ENCODE results near the gene EIF4E1B.

The EIF4E1B gene

GRCh38 chr5:176664479-176664878 lies 34.0 kb downstream of the EIF4E1B start:
- DNase-seq (ENCODE audit: low spot score): no peak

- DNase-seq (ENCODE audit: low spot score): no peak
Observed at GRCh38 chr5:176664886-176665285, 34.4 kb downstream of the EIF4E1B start.

- no peak for DNase-seq (ENCODE audit: low spot score)
Observed at GRCh38 chr5:176665517-176665916, 35.0 kb downstream of the EIF4E1B start.

GRCh38 chr5:176667637-176668036 lies 37.2 kb downstream of the EIF4E1B start:
- DNase-seq (ENCODE audit: low spot score): no peak

- DNase-seq (ENCODE audit: low spot score): no peak
Observed at GRCh38 chr5:176670449-176670848, 40.0 kb downstream of the EIF4E1B start.

GRCh38 chr5:176671399-176671798 lies 40.9 kb downstream of the EIF4E1B start:
- DNase-seq (ENCODE audit: low spot score): no peak

GRCh38 chr5:176671890-176672747 lies 41.6 kb downstream of the EIF4E1B start:
- no peak for DNase-seq (ENCODE audit: low spot score)

- DNase-seq (ENCODE audit: low spot score): no peak
Observed at GRCh38 chr5:176673651-176674583, 43.4 kb downstream of the EIF4E1B start.

- DNase-seq (ENCODE audit: low spot score): no peak
Observed at GRCh38 chr5:176674799-176675198, 44.3 kb downstream of the EIF4E1B start.

- DNase-seq (ENCODE audit: low spot score): peak; percentile 59
Observed at GRCh38 chr5:176675676-176676360, 45.3 kb downstream of the EIF4E1B start.

- DNase-seq (ENCODE audit: low spot score): no peak
Observed at GRCh38 chr5:176676361-176676824, 45.9 kb downstream of the EIF4E1B start.

- DNase-seq (ENCODE audit: low spot score): no peak
Observed at GRCh38 chr5:176677209-176677939, 46.9 kb downstream of the EIF4E1B start.

GRCh38 chr5:176678584-176678983 lies 48.1 kb downstream of the EIF4E1B start:
- no peak for DNase-seq (ENCODE audit: low spot score)

- DNase-seq (ENCODE audit: low spot score): no peak
Observed at GRCh38 chr5:176679365-176680225, 49.1 kb downstream of the EIF4E1B start.

GRCh38 chr5:176680226-176680563 lies 49.7 kb downstream of the EIF4E1B start:
- no peak for DNase-seq (ENCODE audit: low spot score)

- no peak for DNase-seq (ENCODE audit: low spot score)
Observed at GRCh38 chr5:176682016-176682531, 51.6 kb downstream of the EIF4E1B start.

- DNase-seq (ENCODE audit: low spot score): no peak
Observed at GRCh38 chr5:176685010-176685409, 54.5 kb downstream of the EIF4E1B start.

GRCh38 chr5:176687247-176687646 lies 56.8 kb downstream of the EIF4E1B start:
- no peak for DNase-seq (ENCODE audit: low spot score)

- DNase-seq (ENCODE audit: low spot score): no peak
Observed at GRCh38 chr5:176687881-176688280, 57.4 kb downstream of the EIF4E1B start.

GRCh38 chr5:176690911-176691310 lies 60.4 kb downstream of the EIF4E1B start:
- DNase-seq (ENCODE audit: low spot score): no peak
